Ishikawa (cell line): ENCODE data around the gene ADD3.

Experiments
- CEBPB ChIP-seq: IDR thresholded peaks from 2 replicates; pipeline ENCODE4 v1.6.1; 2012
- CREB1 ChIP-seq: IDR thresholded peaks from 2 replicates; pipeline ENCODE4 v1.6.1; 2012; ENCODE audit warnings: low read depth
- EGR1 ChIP-seq: IDR thresholded peaks from 2 replicates; pipeline ENCODE4 v1.6.1; 2012
- EP300 ChIP-seq: IDR thresholded peaks from 2 replicates; pipeline ENCODE4 v1.6.1; 2012; ENCODE audit warnings: borderline replicate concordance
- FOXM1 ChIP-seq: IDR thresholded peaks from 2 replicates; pipeline ENCODE4 v1.6.1; 2012; ENCODE audit warnings: low read depth, borderline replicate concordance
- NFIC ChIP-seq: IDR thresholded peaks from 2 replicates; pipeline ENCODE4 v1.6.1; 2012
- RAD21 ChIP-seq: IDR thresholded peaks from 2 replicates; pipeline ENCODE4 v1.6.1; 2012; ENCODE audit warnings: low read depth
- TAF1 ChIP-seq: IDR thresholded peaks from 2 replicates; pipeline ENCODE4 v1.6.1; 2012; ENCODE audit warnings: low read depth, mild to moderate bottlenecking
- TCF12 ChIP-seq: IDR thresholded peaks from 2 replicates; pipeline ENCODE4 v1.6.1; 2012; ENCODE audit warnings: low read depth
- TEAD4 ChIP-seq: IDR thresholded peaks from 2 replicates; pipeline ENCODE4 v1.6.1; 2012
- YY1 ChIP-seq: IDR thresholded peaks from 2 replicates; pipeline ENCODE4 v1.6.1; 2012; ENCODE audit warnings: low read depth
- ZBTB7A ChIP-seq: IDR thresholded peaks from 2 replicates; pipeline ENCODE4 v1.6.1; 2012; ENCODE audit warnings: low read depth
- TF ChIP-seq, protein P1 (sequence below): IDR thresholded peaks from 2 replicates; pipeline ENCODE4 v1.6.1; 2012
- TF ChIP-seq, protein P2 (sequence below): IDR thresholded peaks from 2 replicates; pipeline ENCODE4 v1.6.1; 2012
- TF ChIP-seq, protein P3 (sequence below): IDR thresholded peaks from 2 replicates; pipeline ENCODE4 v1.6.1; 2012; ENCODE audit warnings: low read depth, mild to moderate bottlenecking

Gene ADD3

DNA sequence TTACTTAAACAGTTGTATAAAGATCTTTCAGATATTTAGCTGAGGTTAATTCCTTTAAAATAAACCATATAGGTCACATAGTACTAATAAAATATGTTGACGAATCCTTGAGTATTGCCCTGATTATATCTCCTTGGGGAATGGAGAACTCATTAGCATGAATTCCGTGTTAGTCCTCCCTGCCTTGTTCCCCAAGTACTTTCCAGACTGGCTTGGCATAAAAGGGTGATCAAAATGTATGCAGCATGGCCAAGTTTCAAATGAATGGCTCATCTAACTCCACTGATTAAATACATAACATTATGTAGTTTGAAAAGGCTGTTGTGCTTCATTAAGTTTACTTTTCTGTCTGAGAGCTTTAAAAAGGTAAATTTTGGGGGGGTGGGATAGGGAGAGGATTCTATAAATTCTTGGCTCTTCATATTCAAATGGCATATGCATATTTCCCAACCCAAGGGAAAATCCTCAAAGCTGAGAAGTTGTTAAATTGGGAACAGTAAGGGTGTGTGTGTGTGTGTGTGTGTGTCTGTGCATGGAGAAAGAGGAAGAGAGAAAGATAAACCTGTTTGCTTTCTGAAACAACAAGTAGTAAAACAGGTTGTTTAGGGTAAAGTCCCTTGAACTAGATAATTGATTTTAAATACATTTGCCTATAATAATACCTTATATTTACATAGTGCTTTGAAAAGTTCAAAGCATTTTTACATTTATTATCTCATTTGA, 4.8 kb upstream of the ADD3 start:
- TF ChIP-seq EP300, result no peak
- no peak for TF ChIP-seq RAD21
- TF ChIP-seq CEBPB, result no peak
- TF ChIP-seq, protein P1, sequence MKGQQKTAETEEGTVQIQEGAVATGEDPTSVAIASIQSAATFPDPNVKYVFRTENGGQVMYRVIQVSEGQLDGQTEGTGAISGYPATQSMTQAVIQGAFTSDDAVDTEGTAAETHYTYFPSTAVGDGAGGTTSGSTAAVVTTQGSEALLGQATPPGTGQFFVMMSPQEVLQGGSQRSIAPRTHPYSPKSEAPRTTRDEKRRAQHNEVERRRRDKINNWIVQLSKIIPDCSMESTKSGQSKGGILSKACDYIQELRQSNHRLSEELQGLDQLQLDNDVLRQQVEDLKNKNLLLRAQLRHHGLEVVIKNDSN, result no peak
- TF ChIP-seq, protein P2, sequence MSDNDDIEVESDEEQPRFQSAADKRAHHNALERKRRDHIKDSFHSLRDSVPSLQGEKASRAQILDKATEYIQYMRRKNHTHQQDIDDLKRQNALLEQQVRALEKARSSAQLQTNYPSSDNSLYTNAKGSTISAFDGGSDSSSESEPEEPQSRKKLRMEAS, result no peak
- TF ChIP-seq TAF1, result no peak
- TF ChIP-seq, protein P3, sequence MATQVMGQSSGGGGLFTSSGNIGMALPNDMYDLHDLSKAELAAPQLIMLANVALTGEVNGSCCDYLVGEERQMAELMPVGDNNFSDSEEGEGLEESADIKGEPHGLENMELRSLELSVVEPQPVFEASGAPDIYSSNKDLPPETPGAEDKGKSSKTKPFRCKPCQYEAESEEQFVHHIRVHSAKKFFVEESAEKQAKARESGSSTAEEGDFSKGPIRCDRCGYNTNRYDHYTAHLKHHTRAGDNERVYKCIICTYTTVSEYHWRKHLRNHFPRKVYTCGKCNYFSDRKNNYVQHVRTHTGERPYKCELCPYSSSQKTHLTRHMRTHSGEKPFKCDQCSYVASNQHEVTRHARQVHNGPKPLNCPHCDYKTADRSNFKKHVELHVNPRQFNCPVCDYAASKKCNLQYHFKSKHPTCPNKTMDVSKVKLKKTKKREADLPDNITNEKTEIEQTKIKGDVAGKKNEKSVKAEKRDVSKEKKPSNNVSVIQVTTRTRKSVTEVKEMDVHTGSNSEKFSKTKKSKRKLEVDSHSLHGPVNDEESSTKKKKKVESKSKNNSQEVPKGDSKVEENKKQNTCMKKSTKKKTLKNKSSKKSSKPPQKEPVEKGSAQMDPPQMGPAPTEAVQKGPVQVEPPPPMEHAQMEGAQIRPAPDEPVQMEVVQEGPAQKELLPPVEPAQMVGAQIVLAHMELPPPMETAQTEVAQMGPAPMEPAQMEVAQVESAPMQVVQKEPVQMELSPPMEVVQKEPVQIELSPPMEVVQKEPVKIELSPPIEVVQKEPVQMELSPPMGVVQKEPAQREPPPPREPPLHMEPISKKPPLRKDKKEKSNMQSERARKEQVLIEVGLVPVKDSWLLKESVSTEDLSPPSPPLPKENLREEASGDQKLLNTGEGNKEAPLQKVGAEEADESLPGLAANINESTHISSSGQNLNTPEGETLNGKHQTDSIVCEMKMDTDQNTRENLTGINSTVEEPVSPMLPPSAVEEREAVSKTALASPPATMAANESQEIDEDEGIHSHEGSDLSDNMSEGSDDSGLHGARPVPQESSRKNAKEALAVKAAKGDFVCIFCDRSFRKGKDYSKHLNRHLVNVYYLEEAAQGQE, result no peak
- TF ChIP-seq FOXM1, result no peak
- no peak for TF ChIP-seq TCF12
- no peak for TF ChIP-seq EGR1
- TF ChIP-seq YY1, result no peak
- no peak for TF ChIP-seq TEAD4
- no peak for TF ChIP-seq ZBTB7A
- TF ChIP-seq NFIC, result no peak
- no peak for TF ChIP-seq CREB1

DNA sequence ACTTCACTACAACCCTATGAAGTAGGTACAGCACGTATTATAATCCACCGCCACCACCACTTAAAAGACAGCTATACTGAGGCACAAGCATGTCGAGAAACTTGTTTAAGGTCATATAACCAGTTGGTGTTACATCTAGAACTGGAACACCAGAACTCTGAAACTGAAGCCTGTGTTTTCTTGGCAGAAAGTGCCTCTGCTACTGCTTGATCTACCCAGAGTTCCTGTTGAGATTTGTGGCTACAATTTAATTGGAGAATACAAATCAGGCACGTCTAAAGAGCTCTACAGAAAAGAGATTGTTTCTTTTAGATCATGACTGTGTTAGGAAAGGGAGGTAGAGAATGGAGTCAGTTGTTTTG, 4.3 kb upstream of the ADD3 start:
- TF ChIP-seq ZBTB7A, result no peak

DNA sequence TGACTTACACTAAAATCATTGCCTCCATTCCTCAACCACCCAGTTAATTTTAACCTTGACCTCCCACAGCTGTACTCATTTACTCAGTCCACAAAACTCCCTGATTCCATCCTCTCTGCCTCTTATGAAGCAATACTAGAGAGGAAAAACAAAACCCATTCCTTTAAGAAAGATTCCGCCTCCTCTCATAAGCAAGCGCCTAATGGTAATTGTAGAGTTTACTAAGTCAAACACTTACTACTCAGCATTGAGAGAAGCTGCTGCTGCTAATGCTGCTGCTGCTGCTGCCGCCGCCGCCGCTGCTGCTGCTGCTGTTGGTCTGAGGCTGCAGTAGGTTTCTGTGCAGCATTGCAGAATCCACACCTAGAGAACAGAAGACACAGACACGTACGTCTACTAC, 2.1 kb upstream of the ADD3 start:
- TF ChIP-seq EP300 (no peak), NFIC (no peak), TCF12 (no peak), CREB1 (no peak)

DNA sequence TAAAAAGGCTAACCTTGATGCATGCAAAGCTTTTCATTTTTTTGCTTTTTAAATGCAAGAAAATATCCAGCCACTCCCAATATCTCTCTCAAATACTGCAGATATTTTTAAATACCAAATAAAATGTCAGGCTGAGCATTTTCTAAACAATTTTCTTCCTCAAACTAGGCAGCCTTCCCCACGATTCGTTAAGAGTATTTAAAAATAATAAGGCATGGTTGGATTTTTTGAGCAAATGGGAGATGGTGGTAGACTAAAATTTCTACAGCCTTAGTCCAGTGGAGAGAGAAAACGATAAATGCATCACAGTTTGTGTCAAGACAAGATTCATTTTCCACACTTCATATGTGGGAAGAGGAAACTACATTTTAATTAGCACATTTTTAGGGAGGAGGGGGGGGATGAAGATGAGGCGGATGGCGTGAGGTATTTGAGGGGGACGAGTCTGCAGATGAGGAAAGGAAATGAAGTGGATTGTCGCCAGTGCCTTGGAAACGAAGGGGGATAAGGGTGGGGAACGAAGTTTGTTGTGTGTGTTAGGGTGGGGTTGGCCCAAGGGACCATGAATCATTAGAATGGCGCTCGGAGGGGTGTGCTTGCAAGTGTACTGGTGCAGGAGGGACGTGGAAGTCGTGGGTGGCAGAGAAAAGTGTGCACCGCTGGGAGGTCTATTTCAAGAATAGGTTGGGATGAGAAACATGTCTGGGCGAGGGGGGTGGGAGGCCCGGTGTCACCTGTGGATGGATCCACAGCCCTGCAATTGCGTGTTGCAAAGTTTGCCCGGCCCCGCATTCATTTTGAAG, 1.2 kb upstream of the ADD3 start:
- TF ChIP-seq ZBTB7A, result no peak
- TF ChIP-seq, protein P3, result no peak
- TF ChIP-seq RAD21, result no peak
- TF ChIP-seq CREB1, result no peak
- TF ChIP-seq, protein P1, result no peak
- TF ChIP-seq, protein P2, result no peak
- no peak for TF ChIP-seq YY1
- TF ChIP-seq TCF12, result no peak
- no peak for TF ChIP-seq CEBPB
- no peak for TF ChIP-seq TAF1
- TF ChIP-seq TEAD4, result no peak
- TF ChIP-seq NFIC, result no peak
- no peak for TF ChIP-seq EGR1
- no peak for TF ChIP-seq FOXM1
- no peak for TF ChIP-seq EP300

DNA sequence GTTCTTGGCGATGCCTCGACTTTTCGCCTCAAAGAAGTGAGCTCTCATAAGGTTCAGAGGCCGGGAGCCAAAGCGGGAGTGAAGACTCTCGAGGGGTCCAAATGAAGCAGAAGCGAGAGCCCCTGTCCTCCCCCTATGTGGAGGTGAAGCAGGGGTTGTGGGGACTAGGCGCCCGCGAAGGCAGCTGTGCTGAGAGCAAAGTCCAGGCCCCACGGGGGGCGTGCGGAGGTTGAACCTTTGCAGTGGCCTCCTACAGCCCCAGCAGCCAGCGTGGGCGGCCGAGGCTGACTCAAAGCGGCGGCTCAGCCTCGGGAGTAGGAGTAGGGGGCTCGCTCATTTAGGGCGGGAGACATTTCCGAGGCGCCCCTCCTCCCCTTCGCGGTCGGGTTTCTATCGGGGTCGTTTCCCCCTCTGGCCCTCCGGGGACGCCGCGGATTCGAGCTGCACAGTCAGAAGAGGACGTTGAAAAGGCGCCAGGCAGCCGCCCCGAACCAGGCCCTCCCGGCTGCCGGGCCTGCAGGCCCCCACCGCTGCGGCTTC, 553 bp upstream of the ADD3 start:
- TF ChIP-seq TCF12 (no peak), EGR1 (peak; percentile 97)

DNA sequence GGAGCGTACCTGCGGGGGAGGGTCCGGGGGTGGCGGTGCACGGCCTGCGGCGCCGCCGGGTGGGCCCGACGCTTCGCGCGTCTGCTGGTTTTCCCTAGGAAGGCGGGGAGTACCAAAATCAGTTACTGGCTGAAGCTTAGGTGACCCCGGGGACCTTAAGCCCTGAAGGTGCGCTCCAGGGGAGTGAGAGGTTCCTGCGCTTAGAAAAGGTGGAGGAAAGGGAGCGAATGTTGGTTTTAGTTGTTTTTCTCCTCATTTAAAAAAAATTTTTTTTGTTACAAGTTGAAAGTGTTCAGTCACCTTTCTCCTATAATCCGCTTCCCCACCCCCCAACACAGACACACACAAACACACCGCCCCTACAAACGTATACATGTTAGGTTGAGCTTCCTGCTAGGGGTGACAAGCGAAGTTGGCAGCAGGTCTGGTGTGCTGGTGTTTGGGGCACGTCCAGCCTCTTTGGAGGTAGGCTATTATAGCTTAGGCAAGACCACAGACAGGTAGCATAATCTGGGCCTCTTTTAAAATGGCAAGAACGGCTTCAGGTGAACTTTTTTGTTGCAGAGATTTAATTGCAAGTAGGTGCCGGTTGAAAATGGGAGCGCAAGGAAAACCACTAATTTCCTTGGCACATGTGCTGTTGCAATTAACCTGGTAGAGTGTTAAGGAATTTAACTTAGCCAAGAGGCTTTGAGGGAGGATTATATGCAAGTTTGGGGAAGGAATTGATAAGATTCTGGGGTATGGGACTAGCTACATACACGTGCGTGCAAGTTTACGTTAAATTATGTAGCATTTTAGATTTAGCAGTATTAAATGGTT, 945 bp downstream of the ADD3 start:
- TF ChIP-seq, protein P3, result no peak
- TF ChIP-seq TAF1 (0 out of 2 replicates have a peak, but pooled peaks have one; percentile 4), EGR1 (peak; percentile 76), EP300 (no peak), RAD21 (no peak), FOXM1 (no peak), NFIC (peak; percentile 29; the same call in 1 of the 2 replicates), CREB1 (no peak), TEAD4 (no peak; the same call in 1 of the 2 replicates), CEBPB (no peak), YY1 (no peak), TCF12 (no peak)
- TF ChIP-seq, protein P2, result no peak; the same call in none of the 2 replicates
